Vagina (tissue), 2 donors: ENCODE measurements around the gene ABCC1.

Source experiments
- POLR2AphosphoS5 ChIP-seq, 2 donors: sonication (generic); formaldehyde crosslinking; IDR thresholded peaks; one replicate each; pipeline ENCODE4 v1.9.0; 2017; ENCODE audit warnings: antibody characterized with exemption in 2 of 2, mild to moderate bottlenecking in 2 of 2, low read depth in 1 of 2; ENCODE audit not compliant: insufficient read depth in 1 of 2
- TF ChIP-seq, protein P1 (sequence below), 3 experiments: fragments of 450-650 bp in 2 of 3; fragments of 200-600 bp in 1 of 3; sonication (generic) in 1 of 3; IDR thresholded peaks; one replicate each; pipeline ENCODE4 v1.5.1; 2017 to 2019; ENCODE audit warnings: antibody characterized with exemption in 3 of 3, mild to moderate bottlenecking in 2 of 3, moderate library complexity in 2 of 3

DNA sequence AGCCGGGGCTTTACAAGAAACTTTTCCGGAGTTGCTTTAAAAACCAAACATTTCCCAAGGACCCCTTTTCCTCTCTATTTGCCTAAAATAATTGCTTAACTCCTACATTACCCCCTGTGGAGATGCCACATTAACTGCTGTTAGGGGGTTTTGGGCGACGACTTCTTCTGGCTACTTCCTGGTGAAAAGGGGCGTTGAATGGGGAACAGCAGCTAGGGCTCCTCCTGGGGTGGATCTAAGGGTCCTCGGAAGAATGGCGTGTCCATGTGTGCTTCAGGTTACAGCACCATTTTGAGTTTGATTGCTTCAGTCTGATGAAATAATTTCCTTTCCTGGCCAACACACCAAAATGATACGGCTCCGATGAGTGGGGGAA, 22.0 kb downstream of the ABCC1 start:
- TF ChIP-seq, protein P1, sequence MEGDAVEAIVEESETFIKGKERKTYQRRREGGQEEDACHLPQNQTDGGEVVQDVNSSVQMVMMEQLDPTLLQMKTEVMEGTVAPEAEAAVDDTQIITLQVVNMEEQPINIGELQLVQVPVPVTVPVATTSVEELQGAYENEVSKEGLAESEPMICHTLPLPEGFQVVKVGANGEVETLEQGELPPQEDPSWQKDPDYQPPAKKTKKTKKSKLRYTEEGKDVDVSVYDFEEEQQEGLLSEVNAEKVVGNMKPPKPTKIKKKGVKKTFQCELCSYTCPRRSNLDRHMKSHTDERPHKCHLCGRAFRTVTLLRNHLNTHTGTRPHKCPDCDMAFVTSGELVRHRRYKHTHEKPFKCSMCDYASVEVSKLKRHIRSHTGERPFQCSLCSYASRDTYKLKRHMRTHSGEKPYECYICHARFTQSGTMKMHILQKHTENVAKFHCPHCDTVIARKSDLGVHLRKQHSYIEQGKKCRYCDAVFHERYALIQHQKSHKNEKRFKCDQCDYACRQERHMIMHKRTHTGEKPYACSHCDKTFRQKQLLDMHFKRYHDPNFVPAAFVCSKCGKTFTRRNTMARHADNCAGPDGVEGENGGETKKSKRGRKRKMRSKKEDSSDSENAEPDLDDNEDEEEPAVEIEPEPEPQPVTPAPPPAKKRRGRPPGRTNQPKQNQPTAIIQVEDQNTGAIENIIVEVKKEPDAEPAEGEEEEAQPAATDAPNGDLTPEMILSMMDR (IDR thresholded peaks at IDR 0.05): no peak
- TF ChIP-seq POLR2AphosphoS5 (IDR thresholded peaks at IDR 0.05; ENCODE audit: insufficient read depth in 1 of 2, low read depth in 1 of 2): no peak
